ENCODE data around the gene OCA2.

The OCA2 gene

GRCh38 chr15:27985099-27985498 is 114.0 kb downstream of the OCA2 start:
- no peak for FAIRE-seq
- no peak for DNase-seq (ENCODE audit: insufficient read length, low spot score)
- TF ChIP-seq, protein P1, sequence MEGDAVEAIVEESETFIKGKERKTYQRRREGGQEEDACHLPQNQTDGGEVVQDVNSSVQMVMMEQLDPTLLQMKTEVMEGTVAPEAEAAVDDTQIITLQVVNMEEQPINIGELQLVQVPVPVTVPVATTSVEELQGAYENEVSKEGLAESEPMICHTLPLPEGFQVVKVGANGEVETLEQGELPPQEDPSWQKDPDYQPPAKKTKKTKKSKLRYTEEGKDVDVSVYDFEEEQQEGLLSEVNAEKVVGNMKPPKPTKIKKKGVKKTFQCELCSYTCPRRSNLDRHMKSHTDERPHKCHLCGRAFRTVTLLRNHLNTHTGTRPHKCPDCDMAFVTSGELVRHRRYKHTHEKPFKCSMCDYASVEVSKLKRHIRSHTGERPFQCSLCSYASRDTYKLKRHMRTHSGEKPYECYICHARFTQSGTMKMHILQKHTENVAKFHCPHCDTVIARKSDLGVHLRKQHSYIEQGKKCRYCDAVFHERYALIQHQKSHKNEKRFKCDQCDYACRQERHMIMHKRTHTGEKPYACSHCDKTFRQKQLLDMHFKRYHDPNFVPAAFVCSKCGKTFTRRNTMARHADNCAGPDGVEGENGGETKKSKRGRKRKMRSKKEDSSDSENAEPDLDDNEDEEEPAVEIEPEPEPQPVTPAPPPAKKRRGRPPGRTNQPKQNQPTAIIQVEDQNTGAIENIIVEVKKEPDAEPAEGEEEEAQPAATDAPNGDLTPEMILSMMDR (IDR thresholded peaks at IDR 0.05; ENCODE audit: insufficient read depth, missing control alignments), result no peak

GRCh38 chr15:27983496-27983895 is 115.6 kb downstream of the OCA2 start:
- no peak for DNase-seq (ENCODE audit: insufficient read length, low spot score)
- TF ChIP-seq, protein P1 (IDR thresholded peaks at IDR 0.05; ENCODE audit: insufficient read depth, missing control alignments), result no peak
- no peak for FAIRE-seq

- FAIRE-seq (no peak), DNase-seq (ENCODE audit: insufficient read length, low spot score) (no peak)
- TF ChIP-seq, protein P1 (IDR thresholded peaks at IDR 0.05; ENCODE audit: insufficient read depth, missing control alignments), result no peak
Observed at GRCh38 chr15:27977696-27978095, 121.4 kb downstream of the OCA2 start.

DNA sequence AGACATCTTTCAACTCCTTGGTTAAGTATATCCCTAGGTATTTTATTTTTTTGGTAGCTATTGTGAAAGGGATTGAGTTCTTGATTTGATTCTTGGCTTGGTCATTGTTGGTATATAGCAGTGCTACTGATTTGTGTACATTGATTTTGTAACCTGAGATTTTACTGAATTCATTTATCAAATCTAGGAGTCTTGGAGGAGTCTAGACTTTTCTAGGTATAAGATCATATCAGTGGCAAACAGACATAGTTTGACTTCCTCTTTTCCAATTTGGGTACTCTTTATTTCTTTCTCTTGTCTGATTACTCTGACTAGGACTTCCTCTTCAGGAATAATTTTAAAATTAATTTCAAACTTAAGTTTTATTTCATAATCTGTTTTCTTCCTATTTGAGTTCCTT is 125.2 kb downstream of the OCA2 start:
- DNase-seq (ENCODE audit: insufficient read length, low spot score), result no peak
- TF ChIP-seq, protein P1 (IDR thresholded peaks at IDR 0.05; ENCODE audit: insufficient read depth, missing control alignments), result no peak
- FAIRE-seq, result no peak

- TF ChIP-seq, protein P1 (IDR thresholded peaks at IDR 0.05; ENCODE audit: insufficient read depth, missing control alignments), result no peak
- DNase-seq (ENCODE audit: insufficient read length, low spot score) (no peak), FAIRE-seq (no peak)
Observed at GRCh38 chr15:27970661-27971392, 128.3 kb downstream of the OCA2 start.

GRCh38 chr15:27967541-27967940 is 131.6 kb downstream of the OCA2 start:
- FAIRE-seq (no peak), DNase-seq (ENCODE audit: insufficient read length, low spot score) (no peak)
- TF ChIP-seq, protein P1 (IDR thresholded peaks at IDR 0.05; ENCODE audit: insufficient read depth, missing control alignments), result no peak

- no peak for FAIRE-seq
- TF ChIP-seq, protein P1 (IDR thresholded peaks at IDR 0.05; ENCODE audit: insufficient read depth, missing control alignments), result no peak
- no peak for DNase-seq (ENCODE audit: insufficient read length, low spot score)
Observed at GRCh38 chr15:27965546-27965945, 133.6 kb downstream of the OCA2 start.

Data from D721Med (cell line).